Sigmoid colon (tissue), 7 donors: Measurements from ENCODE around the gene ATP13A2. TPM values are rescaled to one million over a fixed set of nuclear protein-coding genes. Genes with fewer than 3 reads are reported as not detected.

Experiments
- DNase-seq: peaks from one replicate; pipeline ENCODE4 v3.0.0-alpha.2; 2019
- H3K27ac ChIP-seq, 4 donors: fragments of 200-600 bp; sonication (generic); one replicate each; pipeline ENCODE4 v1.5.1; 2016 to 2019; ENCODE audit warnings: mild to moderate bottlenecking in 1 of 4
- H3K27me3 ChIP-seq, 3 donors: fragments of 200-600 bp; sonication (generic); one replicate each; pipeline ENCODE4 v1.5.1; 2019; ENCODE audit warnings: mild to moderate bottlenecking in 1 of 3
- H3K36me3 ChIP-seq, 4 donors: fragments of 200-600 bp; sonication (generic); one replicate each; pipeline ENCODE4 v1.5.1; 2016 to 2019
- H3K4me1 ChIP-seq, 4 donors: fragments of 200-600 bp; sonication (generic); one replicate each; pipeline ENCODE4 v1.5.1; 2017 to 2019
- H3K4me3 ChIP-seq, 4 donors: fragments of 200-600 bp; sonication (generic); one replicate each; pipeline ENCODE4 v1.5.1; 2017 to 2019; ENCODE audit warnings: mild to moderate bottlenecking in 2 of 4, moderate library complexity in 1 of 4
- H3K9me3 ChIP-seq, 4 donors: fragments of 200-600 bp in 3 of 4; sonication (generic) in 3 of 4; one replicate each; pipeline versions ENCODE4 v1.5.1 to v1.6.1; 2013 to 2019
- EP300 ChIP-seq, 4 donors: sonication (generic); formaldehyde crosslinking; IDR thresholded peaks; one replicate each; pipeline ENCODE4 v1.6.1; 2017; ENCODE audit warnings: antibody characterized with exemption in 4 of 4
- POLR2A ChIP-seq, 2 donors: fragments of 450-650 bp; IDR thresholded peaks; one replicate each; pipeline ENCODE4 v1.6.1; 2016; ENCODE audit warnings: antibody characterized with exemption in 2 of 2, mild to moderate bottlenecking in 2 of 2, moderate library complexity in 2 of 2
- POLR2AphosphoS5 ChIP-seq, 4 donors: sonication (generic); formaldehyde crosslinking; IDR thresholded peaks; one replicate each; pipeline ENCODE4 v1.6.1; 2017; ENCODE audit warnings: antibody characterized with exemption in 4 of 4
- WGBS, 2 donors: extraction: QIAGEN DNeasy Blood & Tissue Kit; methylation state at CpG; one replicate each; pipeline ENCODE4 v1.1.7; 2013; 5-methylcytosine and 5-hydroxymethylcytosine counted together
- intact Hi-C: fragments of 100-400 bp; cut with DNase I; formaldehyde crosslinking; loops from one replicate; pipeline ENCODE4 v1.15.1; 2023
- polyA plus RNA-seq, 3 donors: library from polyadenylated mRNA; stranded (reverse); fragments of 200-250 nt; gene quantifications; one replicate each; pipeline ENCODE4 v1.2.3, GENCODE V29; 2013
- total RNA-seq, 4 donors: library from RNA; depleted of rRNA; stranded (reverse); fragments of >200 nt; gene quantifications; one replicate each; pipeline ENCODE4 v1.1.0, GENCODE V29; 2016
- TF ChIP-seq, protein P1 (sequence below), 4 experiments: fragments of 450-650 bp in 3 of 4; fragments of 200-600 bp in 1 of 4; IDR thresholded peaks; one replicate each; pipeline ENCODE4 v1.5.1; 2016 to 2019; ENCODE audit warnings: antibody characterized with exemption in 4 of 4, mild to moderate bottlenecking in 3 of 4, moderate library complexity in 2 of 4
- donor health status: healthy with polysubstance abuse.
- donor health status: Bipolar disorder and iron deficiency.
- donor health status: healthy.

The ATP13A2 gene
- total and polyA plus RNA-seq, 7 donors: 6.6 to 47.2 (median 15.6) TPM

DNA sequence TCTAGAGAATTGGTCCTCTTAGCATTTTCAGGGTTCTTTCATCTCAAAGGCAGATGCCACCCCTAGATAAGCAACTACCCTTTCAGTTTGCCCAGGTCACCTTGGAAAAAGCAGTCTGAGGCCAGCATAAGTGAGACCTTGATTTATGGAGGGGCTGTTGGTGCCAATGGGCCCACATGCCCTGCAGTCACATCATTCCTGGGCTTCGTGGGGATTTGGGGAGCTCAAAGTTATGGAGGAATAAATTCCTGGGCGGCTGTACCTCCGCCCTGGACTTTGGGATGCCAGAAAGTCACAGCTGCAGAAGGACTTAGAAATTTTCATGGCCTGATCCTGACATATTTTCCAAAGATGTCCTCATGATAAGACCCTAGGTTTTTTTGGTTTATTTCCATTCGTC lies 44.8 kb upstream of the ATP13A2 start:
- no peaks in the 10 kb centered on the region for H3K9me3 ChIP-seq
- H3K36me3 ChIP-seq: no peaks in the 10 kb centered on the region
- no peak overlapping the region for H3K27ac ChIP-seq
- no peak overlapping the region for H3K4me3 ChIP-seq
- H3K4me1 ChIP-seq: peaks cover 0 to 23% (median 16%) of the 10 kb centered on the region in 4 donors
- no peaks in the 10 kb centered on the region for H3K27me3 ChIP-seq
- DNase-seq: no peak
- TF ChIP-seq POLR2A (IDR thresholded peaks at IDR 0.05) (no peak), EP300 (IDR thresholded peaks at IDR 0.05) (no peak)
- TF ChIP-seq, protein P1, sequence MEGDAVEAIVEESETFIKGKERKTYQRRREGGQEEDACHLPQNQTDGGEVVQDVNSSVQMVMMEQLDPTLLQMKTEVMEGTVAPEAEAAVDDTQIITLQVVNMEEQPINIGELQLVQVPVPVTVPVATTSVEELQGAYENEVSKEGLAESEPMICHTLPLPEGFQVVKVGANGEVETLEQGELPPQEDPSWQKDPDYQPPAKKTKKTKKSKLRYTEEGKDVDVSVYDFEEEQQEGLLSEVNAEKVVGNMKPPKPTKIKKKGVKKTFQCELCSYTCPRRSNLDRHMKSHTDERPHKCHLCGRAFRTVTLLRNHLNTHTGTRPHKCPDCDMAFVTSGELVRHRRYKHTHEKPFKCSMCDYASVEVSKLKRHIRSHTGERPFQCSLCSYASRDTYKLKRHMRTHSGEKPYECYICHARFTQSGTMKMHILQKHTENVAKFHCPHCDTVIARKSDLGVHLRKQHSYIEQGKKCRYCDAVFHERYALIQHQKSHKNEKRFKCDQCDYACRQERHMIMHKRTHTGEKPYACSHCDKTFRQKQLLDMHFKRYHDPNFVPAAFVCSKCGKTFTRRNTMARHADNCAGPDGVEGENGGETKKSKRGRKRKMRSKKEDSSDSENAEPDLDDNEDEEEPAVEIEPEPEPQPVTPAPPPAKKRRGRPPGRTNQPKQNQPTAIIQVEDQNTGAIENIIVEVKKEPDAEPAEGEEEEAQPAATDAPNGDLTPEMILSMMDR (IDR thresholded peaks at IDR 0.05): no peak
- intact Hi-C loops: loop anchor here (10.0 kb wide), 2 partner anchors 442 to 1532 kb away; partner anchors contain the start of genes CASP9, DNAJC16 and NBPF1
- WGBS, 2 donors: 78 to 81% methylated on average over 4 of the region's 4 CpGs

DNA sequence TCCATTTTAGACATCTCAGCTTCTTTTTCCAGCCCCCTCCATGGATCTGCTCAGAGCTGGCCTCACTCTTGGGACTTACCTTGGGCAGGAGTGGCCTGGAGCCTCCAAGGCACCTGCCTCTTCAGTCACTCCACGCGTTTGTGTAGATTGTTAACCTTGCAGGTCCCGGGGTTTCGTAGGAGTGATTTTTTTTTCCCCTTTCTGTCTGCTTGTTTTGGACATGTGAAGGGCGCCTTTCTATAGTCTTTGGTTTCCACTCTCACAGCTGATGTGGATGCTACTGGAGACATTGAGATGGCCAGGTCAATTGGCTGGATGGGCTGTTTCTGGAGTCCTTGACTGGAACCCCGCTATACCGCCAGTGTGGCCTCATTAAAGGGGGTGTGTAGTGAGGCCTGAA lies 44.1 kb upstream of the ATP13A2 start:
- H3K4me1 ChIP-seq: peaks cover 0 to 30% (median 16%) of the 10 kb centered on the region in 4 donors
- peaks cover 0 to 6% (median under 1%) of the 10 kb centered on the region in 4 donors for H3K36me3 ChIP-seq
- H3K27ac ChIP-seq: no peak overlapping the region
- TF ChIP-seq POLR2A (IDR thresholded peaks at IDR 0.05) (no peak), EP300 (IDR thresholded peaks at IDR 0.05) (no peak), POLR2AphosphoS5 (IDR thresholded peaks at IDR 0.05) (no peak)
- TF ChIP-seq, protein P1 (IDR thresholded peaks at IDR 0.05): no peak
- no peaks in the 10 kb centered on the region for H3K27me3 ChIP-seq
- WGBS, 2 donors: 95% methylated on average over 7 of the region's 7 CpGs
- intact Hi-C loops: loop anchor here (10.0 kb wide), 2 partner anchors 441 to 1531 kb away; partner anchors contain the start of genes CASP9, DNAJC16 and NBPF1
- no peak overlapping the region for H3K4me3 ChIP-seq
- DNase-seq: no peak
- H3K9me3 ChIP-seq: no peaks in the 10 kb centered on the region

DNA sequence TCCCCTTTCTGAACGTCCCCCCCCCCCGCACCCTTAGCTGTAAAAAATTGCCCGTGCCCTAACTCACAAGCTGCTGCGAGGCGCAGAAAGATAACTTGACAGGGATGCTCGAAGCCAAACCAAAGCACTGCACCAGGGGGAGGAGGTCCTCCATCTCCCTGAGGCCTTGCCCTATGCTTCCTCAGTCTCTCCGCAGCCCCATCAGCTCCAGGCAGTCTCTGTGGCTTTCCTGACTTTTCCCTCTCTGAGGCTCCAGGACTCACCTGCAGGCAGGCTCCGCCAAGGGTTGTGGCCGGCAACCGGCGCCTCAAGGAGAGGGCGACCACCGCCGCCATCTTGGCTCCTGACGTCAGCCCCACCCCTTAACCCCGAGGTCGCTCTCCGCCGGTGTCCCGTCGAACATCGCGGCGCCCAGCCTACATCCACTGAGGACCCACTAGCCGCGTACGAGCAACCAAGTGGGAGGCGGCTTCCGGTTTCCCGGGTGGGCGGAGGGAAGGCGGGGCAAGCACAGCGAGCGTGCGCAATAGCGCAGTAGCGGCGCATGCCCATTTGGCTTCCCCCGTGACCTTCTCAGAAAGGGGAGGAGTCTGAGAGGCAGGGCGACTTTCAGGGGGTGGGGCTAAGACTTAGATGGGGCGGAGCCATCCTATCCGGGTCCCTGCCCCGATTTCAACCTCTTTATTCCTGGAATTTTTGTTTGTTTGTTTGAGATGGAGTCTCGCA lies 42.1 kb upstream of the ATP13A2 start, which contains the start of gene SDHB:
SDHB (minus strand) TSS at position 348 of the 726 bp plus-strand sequence; CDS start at position 335, 13 bp downstream.
- peak; percentile 100 for DNase-seq
- peaks cover 0 to 24% (median 6%) of the 10 kb centered on the region in 4 donors for H3K36me3 ChIP-seq
- peaks cover 0 to 30% (median 16%) of the 10 kb centered on the region in 4 donors for H3K4me1 ChIP-seq
- H3K27me3 ChIP-seq: no peaks in the 10 kb centered on the region
- intact Hi-C loops: loop anchor here (10.0 kb wide), 2 partner anchors 439 to 1529 kb away; partner anchors contain the start of genes CASP9, DNAJC16 and NBPF1
- WGBS, 2 donors: 0 to 1% methylated on average over 44 of the region's 44 CpGs
- H3K27ac ChIP-seq: peak within 1 kb of the TSS; percentile 89 to 98 (median 94)
- TF ChIP-seq POLR2AphosphoS5 (IDR thresholded peaks at IDR 0.05): peak; percentile 96 to 99 (median 98)
- TF ChIP-seq POLR2A (IDR thresholded peaks at IDR 0.05): peak; percentile 94
- TF ChIP-seq, protein P1 (IDR thresholded peaks at IDR 0.05): no peak
- TF ChIP-seq EP300 (IDR thresholded peaks at IDR 0.05): peak in 1 of 4 donors; percentile 71
- peak within 1 kb of the TSS; percentile 67 to 90 (median 86) for H3K4me3 ChIP-seq
- no peaks in the 10 kb centered on the region for H3K9me3 ChIP-seq

DNA sequence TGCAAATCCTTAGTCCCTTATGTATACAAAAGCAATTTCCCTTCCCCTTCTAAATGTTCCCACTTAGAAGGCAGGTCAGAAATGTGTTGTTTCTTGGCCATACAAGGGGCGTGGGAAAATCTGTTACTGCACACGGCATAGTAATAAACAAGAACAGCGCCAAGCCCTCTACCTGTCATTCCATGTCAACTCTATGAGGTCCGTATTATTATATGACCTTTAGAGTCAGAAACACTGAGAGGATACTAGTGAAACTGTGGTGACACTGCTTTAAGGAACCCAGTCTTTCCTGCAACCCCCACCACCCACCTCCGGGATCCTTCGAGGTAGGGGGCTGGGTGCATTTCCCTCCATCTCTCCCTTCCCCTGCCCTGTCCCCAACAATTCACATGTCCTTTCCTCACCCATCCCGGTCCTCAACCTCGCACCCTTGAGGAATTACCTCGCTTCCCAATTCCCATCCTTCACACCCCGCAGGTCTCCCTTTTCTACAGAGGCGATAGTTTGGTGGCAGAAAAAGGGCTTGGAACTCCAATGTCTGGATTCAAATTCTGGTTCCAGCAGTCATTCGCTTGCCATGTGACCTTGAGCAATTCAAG lies 41.5 kb upstream of the ATP13A2 start:
- no peak for DNase-seq
- Histone ChIP-seq H3K27me3 (no peaks in the 10 kb centered on the region), H3K4me3 (peak overlapping the region; percentile 67 to 90 (median 86)), H3K36me3 (peaks cover 0 to 24% (median 6%) of the 10 kb centered on the region in 4 donors), H3K9me3 (no peaks in the 10 kb centered on the region), H3K4me1 (peaks cover 0 to 30% (median 16%) of the 10 kb centered on the region in 4 donors), H3K27ac (peak overlapping the region; percentile 89 to 98 (median 94))
- WGBS, 2 donors: 2 to 5% methylated on average over 12 of the region's 12 CpGs
- intact Hi-C loops: loop anchor here (10.0 kb wide), 2 partner anchors 438 to 1528 kb away; partner anchors contain the start of genes CASP9, DNAJC16 and NBPF1
- TF ChIP-seq POLR2AphosphoS5 (IDR thresholded peaks at IDR 0.05) (no peak), POLR2A (IDR thresholded peaks at IDR 0.05) (no peak), EP300 (IDR thresholded peaks at IDR 0.05) (no peak)
- TF ChIP-seq, protein P1 (IDR thresholded peaks at IDR 0.05): no peak
